HepG2 (cell line): ENCODE measurements around the gene MEG3. TPM values are rescaled to one million over a fixed set of nuclear protein-coding genes. Genes with fewer than 3 reads are reported as not detected.

Source experiments
- ARNT2 ChIP-seq: sonication (generic); formaldehyde crosslinking; IDR thresholded peaks from 2 replicates; pipeline ENCODE4 v1.8.0; 2022; ENCODE audit warnings: mild to moderate bottlenecking, low read depth, missing genetic modification reagents, moderate library complexity
- RBFOX2 ChIP-seq: fragments of 200-400 bp; formaldehyde crosslinking; IDR thresholded peaks from 2 replicates; pipeline ENCODE4 v1.6.1; 2017; ENCODE audit warnings: low read depth, mild to moderate bottlenecking, low read length
- RFX5 ChIP-seq: IDR thresholded peaks from 2 replicates; pipeline ENCODE4 v1.6.1; 2011; ENCODE audit warnings: low read depth, low read length, improper control_type of control experiment
- SIX1 ChIP-seq: sonication (generic); formaldehyde crosslinking; IDR thresholded peaks from 2 replicates; pipeline ENCODE4 v1.4.0; 2020; ENCODE audit warnings: missing genetic modification reagents, borderline replicate concordance
- SIX4 ChIP-seq: sonication (generic); formaldehyde crosslinking; IDR thresholded peaks from 2 replicates; pipeline ENCODE4 v1.4.0; 2020; ENCODE audit warnings: missing genetic modification reagents
- TAF1 ChIP-seq: sonication (generic); formaldehyde crosslinking; IDR thresholded peaks from 2 replicates; pipeline ENCODE4 v1.4.0; 2020; ENCODE audit warnings: missing genetic modification reagents
- TAF15 ChIP-seq: fragments of 200-400 bp; formaldehyde crosslinking; IDR thresholded peaks from one replicate; pipeline ENCODE4 v1.6.1; 2018; ENCODE audit warnings: mild to moderate bottlenecking, low read depth, low read length; ENCODE audit not compliant: poor library complexity, severe bottlenecking
- XBP1 ChIP-seq: sonication (generic); formaldehyde crosslinking; IDR thresholded peaks from 2 replicates; pipeline ENCODE4 v1.5.0; 2020; ENCODE audit warnings: missing genetic modification reagents
- ZNF451 ChIP-seq: sonication (generic); formaldehyde crosslinking; IDR thresholded peaks from 2 replicates; pipeline ENCODE4 v1.5.0; 2020; ENCODE audit warnings: mild to moderate bottlenecking, missing genetic modification reagents
- ZNF816 ChIP-seq: sonication (generic); formaldehyde crosslinking; IDR thresholded peaks from 2 replicates; pipeline ENCODE4 v1.8.0; 2022; ENCODE audit warnings: missing genetic modification reagents, mild to moderate bottlenecking, borderline replicate concordance
- polyA plus RNA-seq, 8 experiments: library from polyadenylated mRNA; depleted of rRNA in 3 of 8; stranded (reverse) in 7 of 8; unstranded in 1 of 8; fragments of >200 nt; fragmentation: Illumina TruSeq in 4 of 8; extraction: Trizol in 4 of 8; gene quantifications; 2 replicates each; pipeline versions ENCODE4 v1.2.1 to v1.2.3, GENCODE V29; 2011 to 2016; ENCODE audit warnings: low read depth in 4 of 8, missing spikeins in 1 of 8, mixed read lengths in 1 of 8; ENCODE audit not compliant: insufficient read depth in 1 of 8
- total RNA-seq, 5 experiments: library from RNA; depleted of rRNA; stranded (reverse); fragments of >200 nt; fragmentation: Illumina TruSeq; extraction: Trizol; gene quantifications; 2 replicates each; pipeline ENCODE4 v1.2.3, GENCODE V29; 2016; ENCODE audit warnings: low read depth in 1 of 5
- TF ChIP-seq, protein P1 (sequence below), 2 experiments: sonication (generic) in 1 of 2; formaldehyde crosslinking in 1 of 2; IDR thresholded peaks; 2 replicates each; pipeline versions ENCODE4 v1.4.0 to v1.6.1; 2018 to 2020; ENCODE audit warnings: missing genetic modification reagents in 2 of 2, borderline replicate concordance in 1 of 2, low read depth in 1 of 2, mild to moderate bottlenecking in 1 of 2, missing biosample characterization in 1 of 2
- TF ChIP-seq, protein P2 (sequence below), 2 experiments: fragments of 450-650 bp in 1 of 2; sonication (generic) in 1 of 2; formaldehyde crosslinking; IDR thresholded peaks; 2 replicates each; pipeline versions ENCODE4 v1.5.0 to v1.8.0; 2020 to 2022; ENCODE audit warnings: mild to moderate bottlenecking in 1 of 2, missing genetic modification reagents in 1 of 2
- TF ChIP-seq, protein P3 (sequence below), 2 experiments: IDR thresholded peaks; 2 replicates each; pipeline ENCODE4 v1.6.1; 2011 to 2012; ENCODE audit warnings: low read length in 2 of 2, borderline replicate concordance in 1 of 2, low read depth in 1 of 2, mild to moderate bottlenecking in 1 of 2, moderate library complexity in 1 of 2
- TF ChIP-seq, protein P4 (sequence below): sonication (generic); formaldehyde crosslinking; IDR thresholded peaks from 2 replicates; pipeline ENCODE4 v1.5.1; 2020; ENCODE audit warnings: missing genetic modification reagents, mild to moderate bottlenecking, borderline replicate concordance
- TF ChIP-seq, protein P5 (sequence below): IDR thresholded peaks from 2 replicates; pipeline ENCODE4 v1.6.1; 2016; ENCODE audit warnings: missing biosample characterization, missing genetic modification reagents, low read depth

The MEG3 gene
- total and polyA plus RNA-seq, 2 of the 13 experiments (the other 11 are each of a cell fraction or from before 2014, with no cell fraction given), result 0.17 TPM; not detected in 1

DNA sequence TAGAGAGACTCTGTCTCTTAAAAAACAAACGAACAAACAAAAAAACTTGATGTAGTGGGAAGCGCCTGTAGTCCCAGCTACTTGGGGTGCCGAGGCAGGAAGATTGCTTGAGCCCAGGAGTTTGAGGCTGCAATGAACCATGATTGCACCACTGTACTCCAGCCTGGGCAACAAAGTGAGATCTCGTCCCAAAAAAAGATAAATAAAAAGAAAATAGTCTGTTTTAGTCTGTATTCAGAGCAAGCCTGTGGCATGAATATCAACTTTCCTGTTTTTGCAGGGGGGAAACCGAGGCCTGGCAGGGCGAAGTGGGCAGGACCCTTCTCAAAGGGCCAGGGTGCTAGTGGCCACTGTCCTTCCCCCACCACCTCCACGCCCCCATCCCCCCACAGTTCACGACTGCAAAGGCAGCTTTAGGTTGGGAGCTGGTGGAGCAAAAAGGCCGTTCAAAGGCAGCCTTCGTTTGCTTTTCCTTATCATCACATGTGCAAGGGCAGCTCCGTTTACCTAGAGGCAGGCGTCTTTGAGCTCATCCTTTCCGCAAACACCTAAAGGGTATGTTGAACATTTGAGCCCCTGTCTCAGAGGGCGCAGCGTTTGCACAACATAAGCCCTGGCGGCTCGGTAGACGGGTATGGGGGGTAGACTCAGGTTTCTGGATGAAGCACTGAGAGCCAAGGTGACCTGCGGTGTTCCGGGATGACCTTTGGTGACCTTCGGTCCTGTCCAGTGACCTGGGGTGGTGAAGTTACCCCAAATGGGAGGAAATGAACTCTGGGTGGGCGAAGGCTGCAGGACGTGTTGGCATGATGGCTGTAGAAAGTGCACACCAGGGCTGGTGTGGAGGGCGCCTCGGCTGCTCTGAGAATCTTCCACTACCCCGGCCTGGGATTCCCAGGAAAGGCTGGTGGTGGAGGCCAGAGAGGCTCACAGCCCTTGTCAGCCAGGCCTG lies 8.7 kb upstream of the MEG3 start (continued):
- TF ChIP-seq, protein P1, sequence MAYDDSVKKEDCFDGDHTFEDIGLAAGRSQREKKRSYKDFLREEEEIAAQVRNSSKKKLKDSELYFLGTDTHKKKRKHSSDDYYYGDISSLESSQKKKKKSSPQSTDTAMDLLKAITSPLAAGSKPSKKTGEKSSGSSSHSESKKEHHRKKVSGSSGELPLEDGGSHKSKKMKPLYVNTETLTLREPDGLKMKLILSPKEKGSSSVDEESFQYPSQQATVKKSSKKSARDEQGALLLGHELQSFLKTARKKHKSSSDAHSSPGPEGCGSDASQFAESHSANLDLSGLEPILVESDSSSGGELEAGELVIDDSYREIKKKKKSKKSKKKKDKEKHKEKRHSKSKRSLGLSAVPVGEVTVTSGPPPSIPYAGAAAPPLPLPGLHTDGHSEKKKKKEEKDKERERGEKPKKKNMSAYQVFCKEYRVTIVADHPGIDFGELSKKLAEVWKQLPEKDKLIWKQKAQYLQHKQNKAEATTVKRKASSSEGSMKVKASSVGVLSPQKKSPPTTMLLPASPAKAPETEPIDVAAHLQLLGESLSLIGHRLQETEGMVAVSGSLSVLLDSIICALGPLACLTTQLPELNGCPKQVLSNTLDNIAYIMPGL (CRISPR knock-in tag; IDR thresholded peaks at IDR 0.05; ENCODE audit: borderline replicate concordance in 1 of 2, low read depth in 1 of 2), result peak; percentile 78 to 85; a peak in 3 of 4 replicates
- peak; percentile 88; the same call in 1 of the 2 replicates for TF ChIP-seq ZNF451 (CRISPR knock-in tag)
- TF ChIP-seq TAF15, result no peak
- TF ChIP-seq, protein P2, sequence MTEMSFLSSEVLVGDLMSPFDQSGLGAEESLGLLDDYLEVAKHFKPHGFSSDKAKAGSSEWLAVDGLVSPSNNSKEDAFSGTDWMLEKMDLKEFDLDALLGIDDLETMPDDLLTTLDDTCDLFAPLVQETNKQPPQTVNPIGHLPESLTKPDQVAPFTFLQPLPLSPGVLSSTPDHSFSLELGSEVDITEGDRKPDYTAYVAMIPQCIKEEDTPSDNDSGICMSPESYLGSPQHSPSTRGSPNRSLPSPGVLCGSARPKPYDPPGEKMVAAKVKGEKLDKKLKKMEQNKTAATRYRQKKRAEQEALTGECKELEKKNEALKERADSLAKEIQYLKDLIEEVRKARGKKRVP (CRISPR knock-in tag; IDR thresholded peaks at IDR 0.05), result peak in 1 of 2 experiments; percentile 80; a peak in 2 of 4 replicates
- no peak for TF ChIP-seq XBP1
- TF ChIP-seq SIX4 (CRISPR knock-in tag), result peak; percentile 93
- TF ChIP-seq TAF1, result peak; percentile 47; the same call in 1 of the 2 replicates
- no peak for TF ChIP-seq ZNF816 (CRISPR knock-in tag)
- peak; percentile 89 for TF ChIP-seq ARNT2
- TF ChIP-seq RBFOX2, result peak; percentile 42; the same call in 1 of the 2 replicates
- TF ChIP-seq, protein P3, sequence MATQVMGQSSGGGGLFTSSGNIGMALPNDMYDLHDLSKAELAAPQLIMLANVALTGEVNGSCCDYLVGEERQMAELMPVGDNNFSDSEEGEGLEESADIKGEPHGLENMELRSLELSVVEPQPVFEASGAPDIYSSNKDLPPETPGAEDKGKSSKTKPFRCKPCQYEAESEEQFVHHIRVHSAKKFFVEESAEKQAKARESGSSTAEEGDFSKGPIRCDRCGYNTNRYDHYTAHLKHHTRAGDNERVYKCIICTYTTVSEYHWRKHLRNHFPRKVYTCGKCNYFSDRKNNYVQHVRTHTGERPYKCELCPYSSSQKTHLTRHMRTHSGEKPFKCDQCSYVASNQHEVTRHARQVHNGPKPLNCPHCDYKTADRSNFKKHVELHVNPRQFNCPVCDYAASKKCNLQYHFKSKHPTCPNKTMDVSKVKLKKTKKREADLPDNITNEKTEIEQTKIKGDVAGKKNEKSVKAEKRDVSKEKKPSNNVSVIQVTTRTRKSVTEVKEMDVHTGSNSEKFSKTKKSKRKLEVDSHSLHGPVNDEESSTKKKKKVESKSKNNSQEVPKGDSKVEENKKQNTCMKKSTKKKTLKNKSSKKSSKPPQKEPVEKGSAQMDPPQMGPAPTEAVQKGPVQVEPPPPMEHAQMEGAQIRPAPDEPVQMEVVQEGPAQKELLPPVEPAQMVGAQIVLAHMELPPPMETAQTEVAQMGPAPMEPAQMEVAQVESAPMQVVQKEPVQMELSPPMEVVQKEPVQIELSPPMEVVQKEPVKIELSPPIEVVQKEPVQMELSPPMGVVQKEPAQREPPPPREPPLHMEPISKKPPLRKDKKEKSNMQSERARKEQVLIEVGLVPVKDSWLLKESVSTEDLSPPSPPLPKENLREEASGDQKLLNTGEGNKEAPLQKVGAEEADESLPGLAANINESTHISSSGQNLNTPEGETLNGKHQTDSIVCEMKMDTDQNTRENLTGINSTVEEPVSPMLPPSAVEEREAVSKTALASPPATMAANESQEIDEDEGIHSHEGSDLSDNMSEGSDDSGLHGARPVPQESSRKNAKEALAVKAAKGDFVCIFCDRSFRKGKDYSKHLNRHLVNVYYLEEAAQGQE (IDR thresholded peaks at IDR 0.05; ENCODE audit: borderline replicate concordance in 1 of 2, low read depth in 1 of 2, low read length in 2 of 2), result peak in 1 of 2 experiments; percentile 66; a peak in 3 of 4 replicates
- TF ChIP-seq, protein P4, sequence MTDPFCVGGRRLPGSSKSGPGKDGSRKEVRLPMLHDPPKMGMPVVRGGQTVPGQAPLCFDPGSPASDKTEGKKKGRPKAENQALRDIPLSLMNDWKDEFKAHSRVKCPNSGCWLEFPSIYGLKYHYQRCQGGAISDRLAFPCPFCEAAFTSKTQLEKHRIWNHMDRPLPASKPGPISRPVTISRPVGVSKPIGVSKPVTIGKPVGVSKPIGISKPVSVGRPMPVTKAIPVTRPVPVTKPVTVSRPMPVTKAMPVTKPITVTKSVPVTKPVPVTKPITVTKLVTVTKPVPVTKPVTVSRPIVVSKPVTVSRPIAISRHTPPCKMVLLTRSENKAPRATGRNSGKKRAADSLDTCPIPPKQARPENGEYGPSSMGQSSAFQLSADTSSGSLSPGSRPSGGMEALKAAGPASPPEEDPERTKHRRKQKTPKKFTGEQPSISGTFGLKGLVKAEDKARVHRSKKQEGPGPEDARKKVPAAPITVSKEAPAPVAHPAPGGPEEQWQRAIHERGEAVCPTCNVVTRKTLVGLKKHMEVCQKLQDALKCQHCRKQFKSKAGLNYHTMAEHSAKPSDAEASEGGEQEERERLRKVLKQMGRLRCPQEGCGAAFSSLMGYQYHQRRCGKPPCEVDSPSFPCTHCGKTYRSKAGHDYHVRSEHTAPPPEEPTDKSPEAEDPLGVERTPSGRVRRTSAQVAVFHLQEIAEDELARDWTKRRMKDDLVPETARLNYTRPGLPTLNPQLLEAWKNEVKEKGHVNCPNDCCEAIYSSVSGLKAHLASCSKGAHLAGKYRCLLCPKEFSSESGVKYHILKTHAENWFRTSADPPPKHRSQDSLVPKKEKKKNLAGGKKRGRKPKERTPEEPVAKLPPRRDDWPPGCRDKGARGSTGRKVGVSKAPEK (CRISPR knock-in tag), result 0 out of 2 replicates have a peak, but pooled peaks have one; percentile 61
- peak; percentile 95 for TF ChIP-seq SIX1 (CRISPR knock-in tag)
- TF ChIP-seq, protein P5, sequence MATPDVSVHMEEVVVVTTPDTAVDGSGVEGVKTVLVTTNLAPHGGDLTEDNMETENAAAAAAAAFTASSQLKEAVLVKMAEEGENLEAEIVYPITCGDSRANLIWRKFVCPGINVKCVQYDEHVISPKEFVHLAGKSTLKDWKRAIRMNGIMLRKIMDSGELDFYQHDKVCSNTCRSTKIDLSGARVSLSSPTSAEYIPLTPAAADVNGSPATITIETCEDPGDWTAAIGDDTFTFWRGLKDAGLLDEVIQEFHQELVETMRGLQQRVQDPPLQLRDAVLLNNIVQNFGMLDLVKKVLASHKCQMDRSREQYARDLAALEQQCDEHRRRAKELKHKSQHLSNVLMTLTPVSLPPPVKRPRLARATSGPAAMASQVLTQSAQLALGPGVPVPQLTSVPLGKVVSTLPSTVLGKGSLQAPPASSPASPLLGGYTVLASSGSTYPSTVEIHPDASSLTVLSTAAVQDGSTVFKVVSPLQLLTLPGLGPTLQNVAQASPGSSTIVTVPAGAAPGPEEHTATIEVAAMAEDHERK, result 0 out of 2 replicates have a peak, but pooled peaks have one; percentile 14
- no peak for TF ChIP-seq RFX5
